HepG2 (cell line): Measurements from ENCODE around the gene NDRG2. TPM values are rescaled to one million over a fixed set of nuclear protein-coding genes. Genes with fewer than 3 reads are reported as not detected.

Experiments
- ARID2 ChIP-seq: sonication (generic); formaldehyde crosslinking; IDR thresholded peaks from 2 replicates; pipeline ENCODE4 v1.8.1; 2022; ENCODE audit warnings: mild to moderate bottlenecking, missing genetic modification reagents, borderline replicate concordance
- GTF2F1 ChIP-seq: fragments of 150-350 bp; IDR thresholded peaks from 2 replicates; pipeline ENCODE4 v1.6.1; 2014; ENCODE audit warnings: low read length
- GZF1 ChIP-seq: sonication (generic); formaldehyde crosslinking; IDR thresholded peaks from 2 replicates; pipeline ENCODE4 v1.5.1; 2020; ENCODE audit warnings: mild to moderate bottlenecking, missing genetic modification reagents
- HMGXB4 ChIP-seq, 2 experiments: sonication (generic) in 1 of 2; formaldehyde crosslinking in 1 of 2; IDR thresholded peaks; 2 replicates each; pipeline versions ENCODE4 v1.4.0 to v1.6.1; 2018 to 2020; ENCODE audit warnings: missing genetic modification reagents in 2 of 2, borderline replicate concordance in 1 of 2, low read depth in 1 of 2, mild to moderate bottlenecking in 1 of 2, missing biosample characterization in 1 of 2
- HOXA7 ChIP-seq: sonication (generic); formaldehyde crosslinking; IDR thresholded peaks from 2 replicates; pipeline ENCODE4 v1.8.1; 2022; ENCODE audit warnings: mild to moderate bottlenecking, missing genetic modification reagents, moderate library complexity
- IRF2 ChIP-seq: IDR thresholded peaks from 2 replicates; pipeline ENCODE4 v1.6.1; 2018; ENCODE audit warnings: missing genetic modification reagents, missing compliant biosample characterization
- MTF1 ChIP-seq: sonication (generic); formaldehyde crosslinking; IDR thresholded peaks from 2 replicates; pipeline ENCODE4 v1.5.0; 2020; ENCODE audit warnings: missing genetic modification reagents
- SAFB2 ChIP-seq: sonication (generic); formaldehyde crosslinking; IDR thresholded peaks from 2 replicates; pipeline ENCODE4 v1.5.1; 2020; ENCODE audit warnings: missing genetic modification reagents, low read depth, mild to moderate bottlenecking, borderline replicate concordance
- SNAPC4 ChIP-seq: sonication (generic); formaldehyde crosslinking; IDR thresholded peaks from 2 replicates; pipeline ENCODE4 v1.4.0; 2020; ENCODE audit warnings: mild to moderate bottlenecking, missing genetic modification reagents
- TIGD3 ChIP-seq: sonication (generic); formaldehyde crosslinking; IDR thresholded peaks from 2 replicates; pipeline ENCODE4 v1.5.1; 2020; ENCODE audit warnings: mild to moderate bottlenecking, missing genetic modification reagents, borderline replicate concordance
- TOPORS ChIP-seq: sonication (generic); formaldehyde crosslinking; IDR thresholded peaks from 2 replicates; pipeline ENCODE4 v1.8.0; 2023; ENCODE audit warnings: mild to moderate bottlenecking, missing genetic modification reagents
- ZBTB10 ChIP-seq: sonication (generic); formaldehyde crosslinking; IDR thresholded peaks from 2 replicates; pipeline ENCODE4 v1.4.0; 2020; ENCODE audit warnings: missing genetic modification reagents, borderline replicate concordance
- ZNF224 ChIP-seq: sonication (generic); formaldehyde crosslinking; IDR thresholded peaks from 2 replicates; pipeline ENCODE4 v1.5.0; 2020; ENCODE audit warnings: mild to moderate bottlenecking, missing genetic modification reagents
- ZNF253 ChIP-seq: sonication (generic); formaldehyde crosslinking; IDR thresholded peaks from 2 replicates; pipeline ENCODE4 v1.8.0; 2022; ENCODE audit warnings: mild to moderate bottlenecking, missing genetic modification reagents, borderline replicate concordance
- ZNF3 ChIP-seq: IDR thresholded peaks from 2 replicates; pipeline ENCODE4 v1.7.0; 2017; ENCODE audit warnings: inconsistent platforms
- ZNF326 ChIP-seq: sonication (generic); formaldehyde crosslinking; IDR thresholded peaks from 2 replicates; pipeline ENCODE4 v1.4.0; 2020; ENCODE audit warnings: missing genetic modification reagents, borderline replicate concordance
- ZNF446 ChIP-seq: sonication (generic); formaldehyde crosslinking; IDR thresholded peaks from 2 replicates; pipeline ENCODE4 v1.5.0; 2020; ENCODE audit warnings: mild to moderate bottlenecking, missing genetic modification reagents
- ZSCAN22 ChIP-seq: sonication (generic); formaldehyde crosslinking; IDR thresholded peaks from 2 replicates; pipeline ENCODE4 v1.4.0; 2020; ENCODE audit warnings: mild to moderate bottlenecking, missing genetic modification reagents
- polyA plus RNA-seq, 8 experiments: library from polyadenylated mRNA; depleted of rRNA in 3 of 8; stranded (reverse) in 7 of 8; unstranded in 1 of 8; fragments of >200 nt; fragmentation: Illumina TruSeq in 4 of 8; extraction: Trizol in 4 of 8; gene quantifications; 2 replicates each; pipeline versions ENCODE4 v1.2.1 to v1.2.3, GENCODE V29; 2011 to 2016; ENCODE audit warnings: low read depth in 4 of 8, missing spikeins in 1 of 8, mixed read lengths in 1 of 8; ENCODE audit not compliant: insufficient read depth in 1 of 8
- total RNA-seq, 5 experiments: library from RNA; depleted of rRNA; stranded (reverse); fragments of >200 nt; fragmentation: Illumina TruSeq; extraction: Trizol; gene quantifications; 2 replicates each; pipeline ENCODE4 v1.2.3, GENCODE V29; 2016; ENCODE audit warnings: low read depth in 1 of 5

The NDRG2 gene
- total and polyA plus RNA-seq, 2 of the 13 experiments (the other 11 are each of a cell fraction or from before 2014, with no cell fraction given): 27.2 to 189 TPM

- TF ChIP-seq ZBTB10 (CRISPR knock-in tag) (no peak), ZNF326 (CRISPR knock-in tag) (no peak), ZSCAN22 (CRISPR knock-in tag) (no peak), ZNF253 (CRISPR knock-in tag) (no peak; the same call in 1 of the 2 replicates), ZNF3 (CRISPR knock-in tag) (no peak), SAFB2 (CRISPR knock-in tag) (no peak), SNAPC4 (peak; percentile 72), MTF1 (CRISPR knock-in tag) (no peak), HMGXB4 (CRISPR knock-in tag; IDR thresholded peaks at IDR 0.05; ENCODE audit: borderline replicate concordance in 1 of 2, low read depth in 1 of 2) (peak; percentile 46 to 94), IRF2 (CRISPR knock-in tag) (no peak), ARID2 (CRISPR knock-in tag) (peak; percentile 75; the same call in 1 of the 2 replicates), ZNF446 (0 out of 2 replicates have a peak, but pooled peaks have one; percentile 56), ZNF224 (CRISPR knock-in tag) (peak; percentile 12; the same call in 1 of the 2 replicates), TOPORS (CRISPR knock-in tag) (peak; percentile 34; the same call in 1 of the 2 replicates), GZF1 (CRISPR knock-in tag) (peak; percentile 78), HOXA7 (CRISPR knock-in tag) (no peak), TIGD3 (peak; percentile 74; the same call in 1 of the 2 replicates), GTF2F1 (0 out of 2 replicates have a peak, but pooled peaks have one; percentile 37)
Measured at GRCh38 chr14:20989787-20990600, 34.9 kb downstream of the NDRG2 start, which contains the start of gene METTL17 (continued).
